ENCODE results near the gene MAPK8. TPM values are rescaled to one million over a fixed set of nuclear protein-coding genes. Genes with fewer than 3 reads are reported as not detected.
A peak's percentile ranks its signal among the peaks of the same experiment; 100 is the strongest.

MAPK8 gene
- total RNA-seq, 1 experiment from 2014 or later = 83.3 TPM

DNA sequence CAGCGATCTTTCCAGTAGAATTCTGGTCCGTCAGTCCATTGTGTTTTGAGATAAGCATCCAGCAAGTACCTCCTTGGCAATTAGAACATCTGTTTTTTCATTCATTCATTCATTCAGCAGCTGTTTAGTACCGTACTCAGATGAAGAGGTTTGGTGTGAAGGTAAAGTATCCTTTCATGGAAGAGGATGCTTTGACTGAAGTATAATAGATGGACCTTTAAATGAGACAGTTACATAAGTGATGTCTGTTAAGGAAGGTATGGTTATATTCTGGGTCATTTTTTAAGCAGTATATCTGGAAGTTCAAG is 1.2 kb downstream of the MAPK8 start:
- Mint-ChIP-seq H3K9me3 (ENCODE audit: unreplicated experiment) (no peaks in the 10 kb centered on the region), H3K4me3 (ENCODE audit: unreplicated experiment) (peak overlapping the region; percentile 81), H3K27me3 (ENCODE audit: insufficient read depth, unreplicated experiment) (peaks cover 7% of the 10 kb centered on the region), H3K36me3 (ENCODE audit: insufficient read depth, unreplicated experiment) (peaks cover 12% of the 10 kb centered on the region), H3K4me1 (ENCODE audit: low read depth, unreplicated experiment) (peaks cover 9% of the 10 kb centered on the region), H3K27ac (ENCODE audit: unreplicated experiment) (no peak overlapping the region)
- Histone ChIP-seq H3K4me3 (ENCODE audit: low read depth, low read length) (peak overlapping the region; percentile 88), H3K9me3 (no peaks in the 10 kb centered on the region), H3K4me1 (peaks cover 21% of the 10 kb centered on the region), H3K36me3 (ENCODE audit: control insufficient read depth, insufficient read depth, low read length) (no peaks in the 10 kb centered on the region), H3K27me3 (replicated peaks; ENCODE audit: control insufficient read depth, insufficient read depth, low read length) (no peaks in the 10 kb centered on the region)
- POLR2A ChIA-PET = no interaction called here
- CTCF ChIA-PET = interaction anchor here (1.2 to 1.4 kb wide), 2 partner anchors 24 to 349 kb away, joined by 3 to 9 read pairs; no protein-coding TSS in a partner anchor
- TF ChIP-seq, protein P1, sequence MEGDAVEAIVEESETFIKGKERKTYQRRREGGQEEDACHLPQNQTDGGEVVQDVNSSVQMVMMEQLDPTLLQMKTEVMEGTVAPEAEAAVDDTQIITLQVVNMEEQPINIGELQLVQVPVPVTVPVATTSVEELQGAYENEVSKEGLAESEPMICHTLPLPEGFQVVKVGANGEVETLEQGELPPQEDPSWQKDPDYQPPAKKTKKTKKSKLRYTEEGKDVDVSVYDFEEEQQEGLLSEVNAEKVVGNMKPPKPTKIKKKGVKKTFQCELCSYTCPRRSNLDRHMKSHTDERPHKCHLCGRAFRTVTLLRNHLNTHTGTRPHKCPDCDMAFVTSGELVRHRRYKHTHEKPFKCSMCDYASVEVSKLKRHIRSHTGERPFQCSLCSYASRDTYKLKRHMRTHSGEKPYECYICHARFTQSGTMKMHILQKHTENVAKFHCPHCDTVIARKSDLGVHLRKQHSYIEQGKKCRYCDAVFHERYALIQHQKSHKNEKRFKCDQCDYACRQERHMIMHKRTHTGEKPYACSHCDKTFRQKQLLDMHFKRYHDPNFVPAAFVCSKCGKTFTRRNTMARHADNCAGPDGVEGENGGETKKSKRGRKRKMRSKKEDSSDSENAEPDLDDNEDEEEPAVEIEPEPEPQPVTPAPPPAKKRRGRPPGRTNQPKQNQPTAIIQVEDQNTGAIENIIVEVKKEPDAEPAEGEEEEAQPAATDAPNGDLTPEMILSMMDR (IDR thresholded peaks at IDR 0.05; ENCODE audit: insufficient read depth in 1 of 2, low read depth in 1 of 2, low read length in 1 of 2, severe bottlenecking in 1 of 2, unreplicated experiment in 1 of 2) = no peak
- no peak for DNase-seq
- no TSS peak for BruUV-seq (replicated peaks)
- intact Hi-C loops (cut with micrococcal nuclease; ENCODE audit: unreplicated experiment) = loop anchor here (2.0 to 5.0 kb wide), 3 partner anchors 55 to 300 kb away; partner anchors contain the start of gene ARHGAP22

DNA sequence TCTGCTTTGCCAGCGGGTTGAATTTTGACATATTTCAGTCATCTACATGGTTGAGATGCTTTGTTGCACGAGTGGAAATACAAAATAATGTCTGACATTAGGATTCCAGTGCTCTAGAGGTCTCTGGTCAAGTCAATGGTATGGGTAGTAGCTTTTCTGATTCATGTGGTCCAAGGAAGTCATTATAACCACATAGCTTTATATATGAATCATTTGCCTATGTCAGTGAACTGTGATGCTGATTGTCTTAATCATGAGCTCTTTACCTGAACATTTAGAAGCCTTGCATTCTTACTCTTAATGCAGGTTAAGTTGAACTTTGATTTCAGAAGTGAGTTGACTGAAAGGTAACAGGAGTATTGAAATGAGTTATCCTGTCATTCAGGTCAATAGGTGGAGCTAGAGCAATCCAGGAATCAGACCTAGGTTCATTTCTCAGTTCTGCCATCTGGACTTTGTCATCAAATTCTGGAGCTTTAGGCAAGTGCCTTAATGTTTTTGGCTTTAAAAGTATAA is 3.3 kb downstream of the MAPK8 start:
- no TSS peak for BruUV-seq (replicated peaks)
- peaks cover 2% of the 10 kb centered on the region for H3K27me3 Mint-ChIP-seq (ENCODE audit: insufficient read depth, unreplicated experiment)
- Histone ChIP-seq H3K36me3 (ENCODE audit: control insufficient read depth, insufficient read depth, low read length) (no peaks in the 10 kb centered on the region), H3K4me3 (ENCODE audit: low read depth, low read length) (no peak overlapping the region), H3K9me3 (no peaks in the 10 kb centered on the region), H3K4me1 (peaks cover 21% of the 10 kb centered on the region), H3K27me3 (replicated peaks; ENCODE audit: control insufficient read depth, insufficient read depth, low read length) (no peaks in the 10 kb centered on the region)
- peaks cover 12% of the 10 kb centered on the region for H3K36me3 Mint-ChIP-seq (ENCODE audit: insufficient read depth, unreplicated experiment)
- ChIA-PET CTCF (interaction anchor here (0.6 to 1.7 kb wide), 10 partner anchors 16 to 347 kb away, joined by 3 to 10 read pairs (median 3); no protein-coding TSS in a partner anchor), POLR2A (no interaction called here)
- H3K27ac Mint-ChIP-seq (ENCODE audit: unreplicated experiment) = no peak overlapping the region
- no peaks in the 10 kb centered on the region for H3K9me3 Mint-ChIP-seq (ENCODE audit: unreplicated experiment)
- H3K4me3 Mint-ChIP-seq (ENCODE audit: unreplicated experiment) = no peak overlapping the region
- DNase-seq = peak in 1 of 2 experiments; percentile 36
- H3K4me1 Mint-ChIP-seq (ENCODE audit: low read depth, unreplicated experiment) = peaks cover 9% of the 10 kb centered on the region
- TF ChIP-seq, protein P1 (IDR thresholded peaks at IDR 0.05; ENCODE audit: insufficient read depth in 1 of 2, low read depth in 1 of 2, low read length in 1 of 2, severe bottlenecking in 1 of 2, unreplicated experiment in 1 of 2) = peak; percentile 36 to 80
- intact Hi-C loops (cut with micrococcal nuclease; ENCODE audit: unreplicated experiment) = loop anchor here (1.0 to 5.0 kb wide), 5 partner anchors 9 to 347 kb away; partner anchors contain the start of gene ARHGAP22

DNA sequence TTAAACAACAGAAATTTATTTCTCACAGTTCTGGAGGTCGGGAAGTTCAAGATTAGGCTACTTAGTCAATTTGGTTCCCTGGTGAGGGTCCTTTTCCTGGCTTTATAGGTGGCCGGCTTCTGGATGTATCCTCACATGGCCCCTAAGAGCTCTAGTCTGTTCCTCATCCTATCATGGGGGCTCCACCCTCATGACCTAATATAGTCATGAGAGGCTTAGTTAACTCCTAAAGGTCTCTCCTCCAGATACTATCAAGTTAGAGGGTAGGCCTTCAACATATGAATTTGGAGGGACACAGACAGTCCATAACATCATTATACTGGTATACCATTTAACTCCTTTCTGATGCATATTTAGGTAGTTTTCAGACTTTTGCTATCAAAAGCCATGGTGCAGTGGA is 7.6 kb downstream of the MAPK8 start:
- Histone ChIP-seq H3K4me3 (ENCODE audit: low read depth, low read length) (no peak overlapping the region), H3K27me3 (replicated peaks; ENCODE audit: control insufficient read depth, insufficient read depth, low read length) (no peaks in the 10 kb centered on the region), H3K36me3 (ENCODE audit: control insufficient read depth, insufficient read depth, low read length) (no peaks in the 10 kb centered on the region), H3K4me1 (peaks cover 18% of the 10 kb centered on the region), H3K9me3 (no peaks in the 10 kb centered on the region)
- TF ChIP-seq, protein P1 (IDR thresholded peaks at IDR 0.05; ENCODE audit: insufficient read depth in 1 of 2, low read depth in 1 of 2, low read length in 1 of 2, severe bottlenecking in 1 of 2, unreplicated experiment in 1 of 2) = no peak
- H3K27me3 Mint-ChIP-seq (ENCODE audit: insufficient read depth, unreplicated experiment) = no peaks in the 10 kb centered on the region
- intact Hi-C loops (cut with micrococcal nuclease; ENCODE audit: unreplicated experiment) = no loop called here
- no TSS peak for BruUV-seq (replicated peaks)
- no peaks in the 10 kb centered on the region for H3K9me3 Mint-ChIP-seq (ENCODE audit: unreplicated experiment)
- POLR2A ChIA-PET = no interaction called here
- no peak overlapping the region for H3K4me3 Mint-ChIP-seq (ENCODE audit: unreplicated experiment)
- H3K27ac Mint-ChIP-seq (ENCODE audit: unreplicated experiment) = no peak overlapping the region
- no peak for DNase-seq
- CTCF ChIA-PET = no interaction called here
- no peaks in the 10 kb centered on the region for H3K4me1 Mint-ChIP-seq (ENCODE audit: low read depth, unreplicated experiment)
- no peaks in the 10 kb centered on the region for H3K36me3 Mint-ChIP-seq (ENCODE audit: insufficient read depth, unreplicated experiment)
